ENCODE results near the gene PSMC3.

- no peak for TF ChIP-seq ELF4 (IDR thresholded peaks at IDR 0.05)
- no peak for TF ChIP-seq CTBP1 (IDR thresholded peaks at IDR 0.05; ENCODE audit: borderline replicate concordance)
- TF ChIP-seq LEF1 (IDR thresholded peaks at IDR 0.05; ENCODE audit: borderline replicate concordance), result no peak
- TF ChIP-seq NFRKB (IDR thresholded peaks at IDR 0.05), result no peak
- no peak for TF ChIP-seq SUZ12 (IDR thresholded peaks at IDR 0.05)
Observed at GRCh38 chr11:47469361-47470179, 43.3 kb upstream of the PSMC3 start.
